Neural cell (in vitro differentiated cells): ENCODE measurements around the gene SCFD1.

Source experiments
- EP300 ChIP-seq: fragments of 450-650 bp; conservative IDR thresholded peaks from 2 replicates; pipeline ENCODE4 v1.6.1; 2014; ENCODE audit warnings: antibody characterized with exemption, mild to moderate bottlenecking, moderate library complexity; ENCODE audit not compliant: poor library complexity, severe bottlenecking
- POLR2AphosphoS5 ChIP-seq: IDR thresholded peaks from 2 replicates; pipeline ENCODE4 v1.6.1; 2012
- TF ChIP-seq, protein P1 (sequence below): fragments of 450-650 bp; IDR thresholded peaks from 2 replicates; pipeline ENCODE4 v1.5.1; 2014; ENCODE audit warnings: antibody characterized with exemption, mild to moderate bottlenecking, moderate library complexity; ENCODE audit not compliant: poor library complexity, severe bottlenecking

DNA sequence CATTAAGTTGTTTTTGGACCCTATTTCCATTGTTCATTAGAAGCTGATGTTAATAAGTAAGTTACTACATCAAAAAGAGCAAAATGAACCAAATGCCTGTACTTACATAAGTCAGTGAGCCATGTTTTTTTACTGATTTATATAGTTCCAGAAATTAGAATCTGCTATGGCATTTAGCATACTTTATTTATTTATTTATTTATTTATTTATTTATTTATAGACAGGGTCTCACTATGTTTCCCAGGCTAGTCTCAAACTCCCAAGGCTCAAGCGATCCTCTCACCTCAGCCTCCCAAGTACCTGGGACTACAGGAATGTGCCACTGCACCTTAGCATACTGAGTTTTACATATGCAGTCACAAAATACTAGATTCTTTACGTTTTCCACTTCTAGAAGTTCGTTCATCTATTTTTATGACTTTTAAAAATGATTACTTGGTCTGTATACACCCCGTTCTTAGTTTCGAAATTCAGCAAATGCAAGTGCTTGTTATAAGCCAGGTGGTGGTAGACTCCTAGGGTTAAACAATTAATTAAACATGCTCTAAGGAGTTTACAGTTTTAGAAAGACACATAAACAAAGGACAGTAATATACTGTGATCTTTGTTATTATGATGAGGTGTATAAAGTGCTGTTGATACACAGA lies 69.8 kb downstream of the SCFD1 start:
- TF ChIP-seq POLR2AphosphoS5 = no peak
- TF ChIP-seq EP300 = no peak
- TF ChIP-seq, protein P1, sequence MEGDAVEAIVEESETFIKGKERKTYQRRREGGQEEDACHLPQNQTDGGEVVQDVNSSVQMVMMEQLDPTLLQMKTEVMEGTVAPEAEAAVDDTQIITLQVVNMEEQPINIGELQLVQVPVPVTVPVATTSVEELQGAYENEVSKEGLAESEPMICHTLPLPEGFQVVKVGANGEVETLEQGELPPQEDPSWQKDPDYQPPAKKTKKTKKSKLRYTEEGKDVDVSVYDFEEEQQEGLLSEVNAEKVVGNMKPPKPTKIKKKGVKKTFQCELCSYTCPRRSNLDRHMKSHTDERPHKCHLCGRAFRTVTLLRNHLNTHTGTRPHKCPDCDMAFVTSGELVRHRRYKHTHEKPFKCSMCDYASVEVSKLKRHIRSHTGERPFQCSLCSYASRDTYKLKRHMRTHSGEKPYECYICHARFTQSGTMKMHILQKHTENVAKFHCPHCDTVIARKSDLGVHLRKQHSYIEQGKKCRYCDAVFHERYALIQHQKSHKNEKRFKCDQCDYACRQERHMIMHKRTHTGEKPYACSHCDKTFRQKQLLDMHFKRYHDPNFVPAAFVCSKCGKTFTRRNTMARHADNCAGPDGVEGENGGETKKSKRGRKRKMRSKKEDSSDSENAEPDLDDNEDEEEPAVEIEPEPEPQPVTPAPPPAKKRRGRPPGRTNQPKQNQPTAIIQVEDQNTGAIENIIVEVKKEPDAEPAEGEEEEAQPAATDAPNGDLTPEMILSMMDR = no peak
